Measurements from ENCODE around the gene PROC.
"Not testable (repeated sequence)": the region's sequence is repeated elsewhere in the genome, so short reads cannot be mapped to it uniquely, and the experiment has no call there.

PROC gene

DNA sequence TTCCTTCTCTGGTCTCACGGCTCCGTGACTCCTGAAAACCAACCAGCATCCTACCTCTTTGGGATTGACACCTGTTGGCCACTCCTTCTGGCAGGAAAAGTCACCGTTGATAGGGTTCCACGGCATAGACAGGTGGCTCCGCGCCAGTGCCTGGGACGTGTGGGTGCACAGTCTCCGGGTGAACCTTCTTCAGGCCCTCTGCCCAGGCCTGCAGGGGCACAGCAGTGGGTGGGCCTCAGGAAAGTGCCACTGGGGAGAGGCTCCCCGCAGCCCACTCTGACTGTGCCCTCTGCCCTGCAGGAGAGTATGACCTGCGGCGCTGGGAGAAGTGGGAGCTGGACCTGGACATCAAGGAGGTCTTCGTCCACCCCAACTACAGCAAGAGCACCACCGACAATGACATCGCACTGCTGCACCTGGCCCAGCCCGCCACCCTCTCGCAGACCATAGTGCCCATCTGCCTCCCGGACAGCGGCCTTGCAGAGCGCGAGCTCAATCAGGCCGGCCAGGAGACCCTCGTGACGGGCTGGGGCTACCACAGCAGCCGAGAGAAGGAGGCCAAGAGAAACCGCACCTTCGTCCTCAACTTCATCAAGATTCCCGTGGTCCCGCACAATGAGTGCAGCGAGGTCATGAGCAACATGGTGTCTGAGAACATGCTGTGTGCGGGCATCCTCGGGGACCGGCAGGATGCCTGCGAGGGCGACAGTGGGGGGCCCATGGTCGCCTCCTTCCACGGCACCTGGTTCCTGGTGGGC, 10.0 kb downstream of the PROC start:
- no peak for DNase-seq

DNA sequence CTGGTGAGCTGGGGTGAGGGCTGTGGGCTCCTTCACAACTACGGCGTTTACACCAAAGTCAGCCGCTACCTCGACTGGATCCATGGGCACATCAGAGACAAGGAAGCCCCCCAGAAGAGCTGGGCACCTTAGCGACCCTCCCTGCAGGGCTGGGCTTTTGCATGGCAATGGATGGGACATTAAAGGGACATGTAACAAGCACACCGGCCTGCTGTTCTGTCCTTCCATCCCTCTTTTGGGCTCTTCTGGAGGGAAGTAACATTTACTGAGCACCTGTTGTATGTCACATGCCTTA, 10.5 kb downstream of the PROC start:
- no peak for DNase-seq

- DNase-seq: no peak
These were observed 11.1 kb downstream of the PROC start for GRCh38 chr2:127429291-127429690.

DNA sequence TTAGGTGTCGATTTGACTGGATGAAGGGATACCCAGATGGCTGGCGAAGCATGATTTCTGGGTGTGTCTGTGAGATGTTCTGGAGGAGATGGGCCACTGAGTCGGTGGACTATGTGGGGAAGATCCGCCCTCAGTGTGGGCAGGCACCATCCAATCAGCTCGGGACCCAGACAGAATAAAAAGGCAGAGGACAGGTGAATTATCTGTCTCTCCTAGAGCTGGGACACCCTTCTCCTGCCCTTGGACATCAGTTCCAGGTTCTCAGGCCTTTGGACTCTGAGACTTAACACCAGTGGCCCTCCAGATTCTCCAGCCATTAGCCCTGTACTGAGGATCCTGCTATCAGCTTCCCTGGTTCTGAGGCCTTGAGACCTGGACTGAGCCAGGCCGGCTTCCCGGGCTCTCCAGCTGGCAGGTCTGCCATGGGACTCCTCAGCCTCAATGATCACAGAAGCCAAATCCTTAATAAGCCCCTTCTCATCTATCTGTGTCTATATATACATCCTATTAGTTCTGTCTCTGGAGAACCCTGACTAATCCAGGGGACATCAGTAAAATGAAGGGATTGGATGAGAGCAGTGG, 11.7 kb downstream of the PROC start:
- DNase-seq: no peak

DNA sequence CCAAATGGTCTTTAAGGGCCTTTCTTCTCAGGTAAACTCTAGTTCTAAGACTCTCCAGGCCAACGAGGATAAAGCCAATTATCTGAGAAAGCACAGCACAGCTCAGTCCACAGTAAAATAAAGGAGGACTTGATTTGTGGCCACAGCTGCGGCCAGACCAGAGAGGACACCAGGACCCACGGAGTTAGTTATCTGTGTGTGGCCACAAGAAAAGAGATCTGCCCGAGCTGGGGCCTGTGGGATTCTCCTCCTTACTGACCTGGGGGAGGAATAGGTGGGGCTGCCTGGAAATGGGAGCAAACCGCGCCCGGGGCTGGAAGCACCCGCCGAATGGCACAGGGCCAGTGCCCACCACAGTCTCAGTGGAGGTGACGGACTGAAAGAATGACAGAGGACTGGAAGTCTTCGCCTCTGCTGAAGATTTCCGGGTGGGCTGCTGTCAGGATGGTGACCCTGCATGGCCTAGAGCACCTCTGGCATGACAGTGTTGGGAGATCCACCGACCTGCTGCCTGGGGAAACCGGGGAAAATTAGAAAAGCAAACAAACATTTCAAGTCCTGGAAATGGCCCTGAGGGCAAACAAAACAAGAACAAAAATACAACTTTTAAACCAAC, 13.3 kb downstream of the PROC start:
- no peak for DNase-seq

DNA sequence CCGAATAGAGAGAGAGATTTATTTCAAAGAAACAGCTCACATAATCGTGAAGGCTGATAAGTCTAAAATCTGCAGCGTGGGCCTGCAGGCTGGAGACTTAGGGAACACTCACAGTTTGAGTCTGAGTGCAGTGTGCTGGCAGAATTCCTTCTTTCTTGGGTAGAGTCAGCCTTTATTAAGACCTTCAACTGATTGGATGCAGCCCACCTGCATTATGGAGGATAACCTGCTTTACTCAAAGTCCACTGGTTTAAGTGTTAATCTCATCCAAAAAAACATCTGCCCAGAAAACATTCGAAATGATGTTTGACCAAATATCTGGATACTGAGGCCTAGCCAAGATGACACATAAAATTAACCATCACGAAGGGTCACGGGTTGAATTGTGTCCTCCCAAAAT, 16.3 kb downstream of the PROC start:
- no peak for DNase-seq

GRCh38 chr2:127437056-127437455, 18.8 kb downstream of the PROC start:
- DNase-seq: no peak

- DNase-seq: no peak
These were observed 19.8 kb downstream of the PROC start for GRCh38 chr2:127437781-127438726.

- DNase-seq: no peak
These were observed 21.1 kb downstream of the PROC start for GRCh38 chr2:127439343-127439742.

GRCh38 chr2:127448526-127448925, 30.3 kb downstream of the PROC start:
- no peak for DNase-seq

- DNase-seq: no peak
These were observed 31.2 kb downstream of the PROC start for GRCh38 chr2:127449414-127449813.

GRCh38 chr2:127449898-127450297, 31.7 kb downstream of the PROC start:
- DNase-seq: no peak

DNA sequence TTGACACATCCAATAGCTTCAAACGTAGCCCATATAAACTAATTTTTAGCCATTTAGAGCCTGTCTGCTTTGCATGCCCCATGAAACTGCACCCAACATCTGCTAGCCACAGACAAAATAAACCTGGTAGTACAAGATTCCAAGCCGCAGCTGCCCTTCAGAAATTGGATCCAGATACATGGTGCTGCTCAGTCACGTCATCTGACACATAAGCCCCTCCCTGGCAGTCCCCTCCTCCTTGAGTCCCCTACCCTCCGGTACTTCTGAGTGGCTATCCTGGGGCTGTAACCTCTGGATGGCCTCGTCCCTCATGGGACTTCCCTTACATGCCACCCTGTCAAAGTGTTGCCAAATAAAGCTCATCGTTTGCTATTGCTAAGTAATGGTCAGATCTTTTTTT, 33.8 kb downstream of the PROC start:
- DNase-seq: no peak

- not testable (repeated sequence) for DNase-seq
These were observed 34.2 kb downstream of the PROC start for GRCh38 chr2:127452423-127452822.

- DNase-seq: no peak
These were observed 34.8 kb downstream of the PROC start for GRCh38 chr2:127453013-127453391.

DNA sequence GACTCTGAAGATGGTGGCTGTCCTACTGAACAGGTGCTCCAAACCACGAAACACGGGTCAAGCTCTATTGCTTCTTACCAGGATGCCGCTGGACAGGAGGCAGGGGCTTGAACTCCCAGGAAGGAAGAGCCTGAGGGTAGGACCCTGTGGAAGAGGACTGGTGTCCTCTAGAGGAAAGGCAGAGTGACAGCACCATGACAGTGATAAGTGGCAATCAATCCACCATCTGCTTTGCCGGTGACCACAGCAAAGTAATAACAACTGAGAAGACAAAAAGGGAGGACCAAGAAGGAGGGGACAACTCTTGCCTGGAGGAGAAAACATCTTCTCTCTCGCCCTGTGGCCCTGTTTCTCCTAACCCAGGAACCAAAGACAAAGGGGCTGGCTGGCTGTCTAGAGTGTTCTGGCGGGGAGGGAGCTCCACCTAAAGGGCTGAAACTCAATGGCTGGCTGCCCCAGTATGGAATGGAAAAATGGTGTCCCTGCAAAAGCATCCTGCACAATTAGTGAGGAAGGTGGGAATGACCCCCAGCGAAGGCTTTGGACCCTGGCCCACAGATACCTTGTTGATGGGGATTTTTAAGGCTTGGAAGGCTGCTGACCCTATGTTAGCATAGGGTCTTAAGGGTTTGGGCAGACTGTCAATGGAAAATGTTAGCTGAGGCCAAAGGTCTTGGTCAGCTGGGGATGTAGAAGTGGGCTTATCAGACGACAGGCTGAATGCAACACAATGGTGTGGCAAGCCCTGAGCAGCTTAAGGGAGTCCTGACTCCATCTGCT, 35.4 kb downstream of the PROC start:
- DNase-seq: no peak

- DNase-seq: no peak
These were observed 36.7 kb downstream of the PROC start for GRCh38 chr2:127454595-127455565.

DNA sequence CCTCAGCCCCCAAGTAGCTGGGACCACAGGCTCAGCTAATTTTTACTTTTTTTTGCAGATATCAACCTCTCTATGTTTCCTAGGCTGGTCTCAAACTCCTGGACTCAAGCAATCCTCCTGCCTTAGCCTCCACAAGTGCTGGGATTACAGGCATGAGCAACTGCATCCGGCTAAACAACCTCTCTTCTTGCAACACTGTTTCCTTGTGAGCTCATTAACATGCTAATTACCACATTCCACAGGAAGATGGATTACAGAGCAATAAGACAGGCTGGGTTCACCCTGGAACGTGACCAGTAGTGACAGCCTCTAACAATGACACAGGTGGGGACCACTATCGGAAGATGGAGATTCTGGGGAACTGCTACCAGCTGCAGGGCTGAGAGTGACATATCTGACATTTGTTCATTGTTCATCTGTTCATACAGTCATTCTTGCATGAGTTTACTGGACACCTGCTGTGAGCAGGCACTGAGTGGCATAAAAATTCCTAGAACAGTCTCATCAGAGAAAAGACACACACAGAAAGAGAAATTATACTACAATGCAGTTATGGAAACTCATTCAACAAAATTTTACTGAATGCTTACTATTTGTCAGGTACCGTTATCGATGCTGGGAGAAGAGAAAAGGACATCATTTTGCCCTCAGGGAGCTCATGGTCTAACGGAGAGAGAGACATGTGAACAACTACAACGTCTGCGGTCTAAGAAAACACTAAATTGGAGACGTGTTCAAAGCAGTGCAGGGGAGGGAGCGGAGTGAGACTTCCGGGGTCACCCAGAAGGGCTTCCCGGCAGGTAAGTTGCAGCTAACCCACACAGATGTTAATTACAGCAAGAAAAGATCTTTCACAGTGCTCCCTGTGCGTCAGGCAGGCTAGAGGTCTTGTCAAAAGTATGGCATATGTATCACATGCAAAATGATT, 37.6 kb downstream of the PROC start:
- no peak for DNase-seq

- no peak for DNase-seq
These were observed 38.7 kb downstream of the PROC start for GRCh38 chr2:127456960-127457359.

- no peak for DNase-seq
These were observed 44.2 kb downstream of the PROC start for GRCh38 chr2:127462461-127462860.
